ENCODE measurements around the gene ZFP57. TPM values are rescaled to one million over a fixed set of nuclear protein-coding genes. Genes with fewer than 3 reads are reported as not detected.

The ZFP57 gene
- total RNA-seq, 6 experiments from 2014 or later = not detected

DNA sequence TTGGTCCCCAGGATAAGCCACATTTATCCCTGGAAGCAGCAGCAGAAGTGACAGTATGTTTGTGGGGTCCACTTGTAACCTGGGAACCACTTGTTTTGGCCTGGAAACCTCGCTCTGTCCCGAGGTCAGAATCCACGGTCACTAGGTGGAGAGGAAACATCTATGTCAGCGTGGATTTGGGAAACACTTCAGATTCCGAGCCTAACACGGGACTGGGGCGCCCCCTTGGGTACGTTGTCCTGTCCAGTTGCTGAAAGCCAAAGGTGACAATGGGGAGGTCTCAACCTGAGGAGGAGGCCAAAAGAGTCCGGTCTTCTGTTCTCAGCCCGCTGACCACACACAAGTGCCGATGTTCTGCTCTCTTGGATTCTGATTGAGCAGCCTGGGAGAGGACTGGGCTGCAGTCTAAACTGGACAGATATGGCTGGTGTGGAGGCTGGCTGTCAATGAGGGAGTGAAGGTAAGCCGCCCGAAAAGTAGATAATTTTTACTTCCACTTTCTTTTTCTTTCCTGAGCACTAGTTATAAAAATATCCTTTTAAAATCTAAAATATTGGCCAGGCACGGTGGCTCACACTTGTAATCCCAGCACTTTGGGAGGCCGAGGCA is 4.9 kb upstream of the ZFP57 start:
- Mint-ChIP-seq H3K36me3 (ENCODE audit: low read depth) (no peaks in the 10 kb centered on the region), H3K4me3 (no peak overlapping the region), H3K4me1 (ENCODE audit: low read depth) (no peaks in the 10 kb centered on the region), H3K27ac (no peak overlapping the region), H3K27me3 (ENCODE audit: insufficient read depth) (peaks cover 14% of the 10 kb centered on the region), H3K9me3 (no peaks in the 10 kb centered on the region)
- no peak for DNase-seq
- TF ChIP-seq, protein P1, sequence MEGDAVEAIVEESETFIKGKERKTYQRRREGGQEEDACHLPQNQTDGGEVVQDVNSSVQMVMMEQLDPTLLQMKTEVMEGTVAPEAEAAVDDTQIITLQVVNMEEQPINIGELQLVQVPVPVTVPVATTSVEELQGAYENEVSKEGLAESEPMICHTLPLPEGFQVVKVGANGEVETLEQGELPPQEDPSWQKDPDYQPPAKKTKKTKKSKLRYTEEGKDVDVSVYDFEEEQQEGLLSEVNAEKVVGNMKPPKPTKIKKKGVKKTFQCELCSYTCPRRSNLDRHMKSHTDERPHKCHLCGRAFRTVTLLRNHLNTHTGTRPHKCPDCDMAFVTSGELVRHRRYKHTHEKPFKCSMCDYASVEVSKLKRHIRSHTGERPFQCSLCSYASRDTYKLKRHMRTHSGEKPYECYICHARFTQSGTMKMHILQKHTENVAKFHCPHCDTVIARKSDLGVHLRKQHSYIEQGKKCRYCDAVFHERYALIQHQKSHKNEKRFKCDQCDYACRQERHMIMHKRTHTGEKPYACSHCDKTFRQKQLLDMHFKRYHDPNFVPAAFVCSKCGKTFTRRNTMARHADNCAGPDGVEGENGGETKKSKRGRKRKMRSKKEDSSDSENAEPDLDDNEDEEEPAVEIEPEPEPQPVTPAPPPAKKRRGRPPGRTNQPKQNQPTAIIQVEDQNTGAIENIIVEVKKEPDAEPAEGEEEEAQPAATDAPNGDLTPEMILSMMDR (IDR thresholded peaks at IDR 0.05) = peak; percentile 44; the same call in 1 of the 2 replicates

DNA sequence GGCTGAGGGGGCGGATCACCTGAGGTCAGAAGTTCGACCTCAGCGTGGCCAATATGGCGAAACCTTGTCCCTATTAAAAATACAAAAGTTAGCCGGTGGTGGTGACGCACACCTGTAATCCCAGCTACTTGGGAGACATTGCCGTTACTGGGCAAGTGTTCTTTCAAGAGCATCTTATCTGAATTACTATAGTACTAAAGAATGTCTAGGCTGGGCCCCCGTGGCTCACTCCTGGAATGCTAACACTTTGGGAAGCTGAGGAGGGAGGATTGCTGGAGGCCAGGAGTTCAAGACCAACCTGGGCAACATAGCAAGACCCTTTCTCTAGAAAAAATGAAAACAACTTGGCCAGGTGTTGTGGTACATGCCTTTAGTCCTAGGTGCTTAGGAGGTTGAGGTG is 859 bp upstream of the ZFP57 start:
- TF ChIP-seq, protein P1 (IDR thresholded peaks at IDR 0.05) = no peak
- H3K4me3 Mint-ChIP-seq = no peak overlapping the region
- H3K27me3 Mint-ChIP-seq (ENCODE audit: insufficient read depth) = peaks cover 2% of the 10 kb centered on the region
- no peaks in the 10 kb centered on the region for H3K36me3 Mint-ChIP-seq (ENCODE audit: low read depth)
- peaks cover 5% of the 10 kb centered on the region; the same call in 1 of the 2 replicates for H3K4me1 Mint-ChIP-seq (ENCODE audit: low read depth)
- no peaks in the 10 kb centered on the region for H3K9me3 Mint-ChIP-seq
- no peak overlapping the region for H3K27ac Mint-ChIP-seq
- no peak for DNase-seq

DNA sequence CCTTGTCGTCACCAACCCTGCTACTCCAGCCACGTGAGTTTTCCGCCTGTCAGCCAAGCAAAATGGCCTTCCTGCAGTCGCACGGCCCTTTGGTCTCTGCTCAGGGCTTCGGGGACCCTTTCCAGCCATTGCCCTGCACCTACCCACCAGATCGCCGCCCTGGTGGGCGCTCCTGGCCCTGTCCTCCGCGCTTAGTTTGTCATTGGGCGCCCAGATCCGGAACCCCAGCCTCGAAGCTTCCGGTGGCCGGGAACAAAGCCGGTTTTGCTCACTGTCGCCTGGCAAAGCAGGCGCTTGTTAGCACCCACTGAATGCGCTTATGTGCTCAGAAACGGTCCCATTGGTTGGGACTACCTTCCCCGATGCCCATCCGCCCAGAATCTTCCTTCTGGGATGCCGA is 536 bp downstream of the ZFP57 start:
- no peaks in the 10 kb centered on the region for H3K36me3 Mint-ChIP-seq (ENCODE audit: low read depth)
- peaks cover 9% of the 10 kb centered on the region; the same call in 1 of the 2 replicates for H3K4me1 Mint-ChIP-seq (ENCODE audit: low read depth)
- no peak overlapping the region for H3K4me3 Mint-ChIP-seq
- H3K27ac Mint-ChIP-seq = no peak overlapping the region
- H3K9me3 Mint-ChIP-seq = no peaks in the 10 kb centered on the region
- peaks cover 2% of the 10 kb centered on the region for H3K27me3 Mint-ChIP-seq (ENCODE audit: insufficient read depth)
- TF ChIP-seq, protein P1 (IDR thresholded peaks at IDR 0.05) = no peak
- no peak for DNase-seq

DNA sequence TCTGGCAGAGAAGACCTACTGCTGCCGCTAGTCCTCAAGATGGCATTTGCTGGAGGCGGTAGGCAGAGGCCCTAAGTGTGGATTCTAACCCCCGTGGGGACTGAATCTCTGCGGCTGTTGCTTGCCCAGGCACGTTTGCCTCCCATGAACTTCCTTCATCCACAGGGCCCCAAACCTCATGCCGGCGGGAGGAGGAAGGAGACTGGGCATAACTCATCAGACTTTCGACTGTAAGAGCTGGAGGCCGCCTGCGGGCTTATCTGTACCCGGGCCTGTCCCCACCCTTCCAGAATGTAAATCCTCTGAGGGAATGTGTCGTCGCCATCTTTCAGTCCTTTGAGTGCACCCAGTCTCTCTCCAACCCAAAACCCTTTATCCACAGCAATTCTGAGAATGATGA is 990 bp downstream of the ZFP57 start:
- Mint-ChIP-seq H3K4me1 (ENCODE audit: low read depth) (peaks cover 9% of the 10 kb centered on the region; the same call in 1 of the 2 replicates), H3K36me3 (ENCODE audit: low read depth) (no peaks in the 10 kb centered on the region), H3K27ac (no peak overlapping the region), H3K27me3 (ENCODE audit: insufficient read depth) (peaks cover 1% of the 10 kb centered on the region), H3K9me3 (no peaks in the 10 kb centered on the region), H3K4me3 (no peak overlapping the region)
- TF ChIP-seq, protein P1 (IDR thresholded peaks at IDR 0.05) = no peak
- no peak for DNase-seq

DNA sequence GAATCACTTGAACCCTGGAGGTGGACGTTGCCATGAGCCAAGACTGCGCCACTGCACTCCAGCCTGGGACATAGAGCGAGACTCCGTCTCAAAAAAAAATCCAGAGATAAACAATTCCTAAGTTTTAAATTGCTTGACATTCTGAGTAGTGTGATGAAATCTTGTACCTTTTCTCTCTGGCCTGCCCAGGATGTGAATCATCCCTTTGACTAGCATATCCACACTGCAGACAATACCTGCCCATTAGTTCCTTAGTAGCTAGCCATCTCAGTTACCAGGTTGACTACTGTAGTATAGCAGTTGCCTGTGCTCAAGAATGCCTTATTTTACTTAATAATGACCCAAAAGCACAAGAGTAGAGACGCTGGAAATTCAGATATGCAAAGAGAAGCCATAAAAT is 2.8 kb downstream of the ZFP57 start:
- Mint-ChIP-seq H3K27ac (no peak overlapping the region), H3K4me1 (ENCODE audit: low read depth) (peaks cover 9% of the 10 kb centered on the region; the same call in 1 of the 2 replicates), H3K27me3 (ENCODE audit: insufficient read depth) (peaks cover 7% of the 10 kb centered on the region), H3K4me3 (no peak overlapping the region), H3K9me3 (no peaks in the 10 kb centered on the region), H3K36me3 (ENCODE audit: low read depth) (no peaks in the 10 kb centered on the region)
- TF ChIP-seq, protein P1 (IDR thresholded peaks at IDR 0.05) = no peak
- DNase-seq = no peak

All from HFFc6 (cell line).